B cell (primary cell): ENCODE measurements around the gene ABLIM3. TPM values are rescaled to one million over a fixed set of nuclear protein-coding genes. Genes with fewer than 3 reads are reported as not detected.

ENCODE experiments used
- ATAC-seq: fragments of 200-7000 bp; cut with Tn5 transposase; one replicate; pipeline ENCODE4 v1.10.0; 2021; ENCODE audit warnings: low read depth, mild to moderate bottlenecking, moderate number of reproducible peaks, moderate library complexity
- CTCF ChIA-PET: fragments of 350-600 bp; sonication (Branson Sonifier 250); formaldehyde crosslinking; loops from one replicate; lab custom pipeline; 2021; ENCODE audit warnings: antibody characterized with exemption, inconsistent platforms; lab: Charles Lee
- POLR2A ChIA-PET: fragments of 350-600 bp; sonication (Branson Sonifier 250); formaldehyde crosslinking; loops from one replicate; lab custom pipeline; 2021; ENCODE audit warnings: antibody characterized with exemption; lab: Charles Lee
- DNase-seq: peaks from one replicate; pipeline ENCODE4 v3.0.0; 2013
- H2AFZ ChIP-seq: 2 replicates; pipeline ENCODE4 v1.6.1; 2012; ENCODE audit warnings: mild to moderate bottlenecking, low read depth, low read length; ENCODE audit not compliant: insufficient read depth, poor library complexity, severe bottlenecking
- H3K27ac ChIP-seq, 2 donors: 1 replicate in 1 of 2; 2 replicates in 1 of 2; pipeline ENCODE4 v1.5.1; 2012 to 2013; ENCODE audit warnings: low read length in 2 of 2, mild to moderate bottlenecking in 2 of 2, moderate library complexity in 1 of 2
- H3K27me3 ChIP-seq, 4 experiments: fragments of 200-600 bp in 1 of 4; sonication (generic) in 1 of 4; replicated peaks in 1 of 4; 1 replicate in 2 of 4; 2 replicates in 2 of 4; pipeline versions ENCODE4 v1.6.1 to v1.7.0; 2013 to 2016; ENCODE audit warnings: low read length in 3 of 4, mild to moderate bottlenecking in 2 of 4, mixed read lengths in 1 of 4, moderate library complexity in 1 of 4; ENCODE audit not compliant: insufficient read depth in 4 of 4, control insufficient read depth in 3 of 4; ENCODE audit errors: control extremely low read depth in 1 of 4
- H3K36me3 ChIP-seq, 2 experiments: replicated peaks in 1 of 2; 1 replicate in 1 of 2; 2 replicates in 1 of 2; pipeline versions ENCODE4 v1.6.1 to v1.7.1; 2013; ENCODE audit warnings: low read length in 1 of 2; ENCODE audit not compliant: insufficient read depth in 2 of 2, control insufficient read depth in 1 of 2; ENCODE audit errors: control extremely low read depth in 1 of 2, extremely low read depth in 1 of 2
- H3K4me1 ChIP-seq, 2 donors: fragments of 200-600 bp in 1 of 2; sonication (generic) in 1 of 2; 1 replicate in 1 of 2; 2 replicates in 1 of 2; pipeline versions ENCODE4 v1.5.1 to v1.6.1; 2013 to 2017; ENCODE audit warnings: low read length in 2 of 2; ENCODE audit not compliant: control insufficient read depth in 2 of 2, insufficient read depth in 2 of 2
- H3K4me2 ChIP-seq: replicated peaks from 2 replicates; pipeline ENCODE3; 2012; ENCODE audit warnings: mild to moderate bottlenecking, low read depth, low read length; ENCODE audit not compliant: poor library complexity, severe bottlenecking
- H3K4me3 ChIP-seq, 5 experiments: fragments of 200-600 bp in 1 of 5; sonication (generic) in 1 of 5; 1 replicate in 3 of 5; 2 replicates in 2 of 5; pipeline versions ENCODE4 v1.5.1 to v1.7.0; 2011 to 2016; ENCODE audit warnings: low read length in 4 of 5, mild to moderate bottlenecking in 4 of 5, low read depth in 2 of 5, control low read depth in 1 of 5, moderate library complexity in 1 of 5; ENCODE audit not compliant: insufficient read depth in 1 of 5; ENCODE audit errors: control extremely low read depth in 1 of 5, extremely low read depth in 1 of 5
- H3K79me2 ChIP-seq: fragments of 200-600 bp; sonication (generic); one replicate; pipeline ENCODE4 v1.6.0; 2016; ENCODE audit warnings: low read length; ENCODE audit not compliant: control insufficient read depth, insufficient read depth
- H3K9ac ChIP-seq: fragments of 200-600 bp; sonication (generic); 2 replicates; pipeline ENCODE4 v1.6.1; 2017; ENCODE audit warnings: mild to moderate bottlenecking, low read length, moderate library complexity
- H3K9me3 ChIP-seq, 3 donors: one replicate each; pipeline versions ENCODE4 v1.6.1 to v1.7.1; 2013; ENCODE audit warnings: low read length in 2 of 3; ENCODE audit not compliant: control insufficient read depth in 2 of 3, insufficient read depth in 1 of 3; ENCODE audit errors: control extremely low read depth in 1 of 3
- H4K20me1 ChIP-seq: 2 replicates; pipeline ENCODE4 v1.6.0; 2012; ENCODE audit warnings: mild to moderate bottlenecking, low read length; ENCODE audit not compliant: insufficient read depth, control insufficient read depth, poor library complexity, severe bottlenecking
- H3K27ac Mint-ChIP-seq: one replicate; pipeline ENCODE4 v1.8.0; 2021; ENCODE audit warnings: mixed read lengths
- H3K27me3 Mint-ChIP-seq: one replicate; pipeline ENCODE4 v1.8.0; 2021; ENCODE audit warnings: mixed read lengths
- H3K4me1 Mint-ChIP-seq: one replicate; pipeline ENCODE4 v1.8.0; 2021; ENCODE audit warnings: mixed read lengths
- H3K4me3 Mint-ChIP-seq: one replicate; pipeline ENCODE4 v1.8.0; 2021; ENCODE audit warnings: mixed read lengths
- H3K9me3 Mint-ChIP-seq: one replicate; pipeline ENCODE4 v1.8.0; 2022; ENCODE audit warnings: mixed read lengths; ENCODE audit not compliant: insufficient read depth
- EZH2 ChIP-seq: IDR thresholded peaks from 2 replicates; pipeline ENCODE4 v1.6.1; 2012; ENCODE audit warnings: borderline replicate concordance, low read depth, mild to moderate bottlenecking, moderate library complexity, low read length; ENCODE audit not compliant: insufficient read depth, poor library complexity, severe bottlenecking
- WGBS: methylation state at CpG from one replicate; pipeline ENCODE4 v1.1.5; 2013; ENCODE audit warnings: missing lambda C conversion rate; ENCODE audit not compliant: insufficient coverage; 5-methylcytosine and 5-hydroxymethylcytosine counted together
- intact Hi-C: fragments of 100-400 bp; cut with micrococcal nuclease; formaldehyde crosslinking; loops from one replicate; pipeline ENCODE4 v1.10.0; 2022
- polyA plus RNA-seq: library from polyadenylated mRNA; depleted of rRNA; stranded (reverse); fragments of >200 nt; gene quantifications from 2 replicates; pipeline ENCODE4 v1.2.3, GENCODE V29; 2012
- total RNA-seq, 2 donors: library from RNA; stranded (reverse); fragments of 120-200 nt in 1 of 2; gene quantifications; 1 replicate in 1 of 2; 2 replicates in 1 of 2; pipeline versions ENCODE4 v1.2.3 to v1.2.4, GENCODE V29; 2013 to 2022
- TF ChIP-seq, protein P1 (sequence below): fragments of 200-600 bp; IDR thresholded peaks from one replicate; pipeline ENCODE4 v1.8.0; 2022; ENCODE audit warnings: antibody characterized with exemption, mild to moderate bottlenecking

ABLIM3 gene
- total and polyA plus RNA-seq, 2 donors (not counting 1 experiment from before 2014, with no cell fraction given): not detected

GRCh38 chr5:149242339-149242738 lies 101.0 kb downstream of the ABLIM3 start:
- ATAC-seq: no peak
- POLR2A ChIA-PET: no interaction called here

DNA sequence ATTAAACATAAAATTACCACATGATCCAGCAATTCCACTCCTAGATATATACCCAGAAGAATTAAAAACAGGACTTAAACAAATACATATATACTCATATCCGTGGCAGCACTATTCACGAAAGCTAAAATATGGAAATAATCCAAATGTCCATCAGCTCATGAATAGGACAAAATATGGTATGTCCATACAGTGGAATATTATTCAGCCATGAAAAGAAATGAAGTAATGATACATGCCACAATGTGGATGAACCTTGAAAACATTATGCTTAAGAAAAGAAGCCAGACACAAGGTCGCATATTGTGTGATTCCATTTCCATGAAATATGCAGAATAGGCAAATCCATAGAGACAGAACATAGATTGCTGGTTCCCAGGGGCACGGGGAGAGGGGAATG lies 105.6 kb downstream of the ABLIM3 start:
- ATAC-seq (no peak), DNase-seq (no peak)
- Histone ChIP-seq H3K36me3 (no peaks in the 10 kb centered on the region), H3K4me2 (no peak overlapping the region), H3K4me3 (no peak overlapping the region), H3K9ac (no peak overlapping the region), H2AFZ (no peak overlapping the region), H3K4me1 (no peaks in the 10 kb centered on the region), H3K9me3 (peaks cover 0 to 4% (median 0%) of the 10 kb centered on the region in 3 donors), H4K20me1 (no peaks in the 10 kb centered on the region), H3K79me2 (no peaks in the 10 kb centered on the region), H3K27me3 (peaks cover 0 to 9% (median 0%) of the 10 kb centered on the region in 4 experiments), H3K27ac (no peak overlapping the region)
- 83% methylated on average over 2 of the region's 4 CpGs for WGBS
- Mint-ChIP-seq H3K4me1 (no peaks in the 10 kb centered on the region), H3K27ac (no peak overlapping the region), H3K27me3 (peaks cover 33% of the 10 kb centered on the region), H3K9me3 (peaks cover 3% of the 10 kb centered on the region), H3K4me3 (no peak overlapping the region)
- CTCF ChIA-PET: no interaction called here
- TF ChIP-seq EZH2: no peak
- TF ChIP-seq, protein P1, sequence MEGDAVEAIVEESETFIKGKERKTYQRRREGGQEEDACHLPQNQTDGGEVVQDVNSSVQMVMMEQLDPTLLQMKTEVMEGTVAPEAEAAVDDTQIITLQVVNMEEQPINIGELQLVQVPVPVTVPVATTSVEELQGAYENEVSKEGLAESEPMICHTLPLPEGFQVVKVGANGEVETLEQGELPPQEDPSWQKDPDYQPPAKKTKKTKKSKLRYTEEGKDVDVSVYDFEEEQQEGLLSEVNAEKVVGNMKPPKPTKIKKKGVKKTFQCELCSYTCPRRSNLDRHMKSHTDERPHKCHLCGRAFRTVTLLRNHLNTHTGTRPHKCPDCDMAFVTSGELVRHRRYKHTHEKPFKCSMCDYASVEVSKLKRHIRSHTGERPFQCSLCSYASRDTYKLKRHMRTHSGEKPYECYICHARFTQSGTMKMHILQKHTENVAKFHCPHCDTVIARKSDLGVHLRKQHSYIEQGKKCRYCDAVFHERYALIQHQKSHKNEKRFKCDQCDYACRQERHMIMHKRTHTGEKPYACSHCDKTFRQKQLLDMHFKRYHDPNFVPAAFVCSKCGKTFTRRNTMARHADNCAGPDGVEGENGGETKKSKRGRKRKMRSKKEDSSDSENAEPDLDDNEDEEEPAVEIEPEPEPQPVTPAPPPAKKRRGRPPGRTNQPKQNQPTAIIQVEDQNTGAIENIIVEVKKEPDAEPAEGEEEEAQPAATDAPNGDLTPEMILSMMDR: no peak
- intact Hi-C loops: no loop called here
- POLR2A ChIA-PET: no interaction called here

More at GRCh38 chr5:149242339-149242738, 101.0 kb downstream of the ABLIM3 start:
- peaks cover 0 to 3% (median 0%) of the 10 kb centered on the region in 4 experiments for H3K27me3 ChIP-seq
- no peaks in the 10 kb centered on the region for H3K36me3 ChIP-seq
- H3K4me1 ChIP-seq: peaks cover 7 to 10% of the 10 kb centered on the region in 2 donors
- peaks cover 0 to 15% (median 0%) of the 10 kb centered on the region in 3 donors for H3K9me3 ChIP-seq
- H2AFZ ChIP-seq: no peak overlapping the region
- no peak overlapping the region for H3K4me2 ChIP-seq
- Mint-ChIP-seq H3K4me1 (peaks cover 10% of the 10 kb centered on the region), H3K9me3 (peaks cover 3% of the 10 kb centered on the region), H3K4me3 (no peak overlapping the region), H3K27ac (no peak overlapping the region), H3K27me3 (peaks cover 34% of the 10 kb centered on the region)
- H3K9ac ChIP-seq: no peak overlapping the region
- H3K4me3 ChIP-seq: no peak overlapping the region
- no peak for TF ChIP-seq EZH2
- H3K27ac ChIP-seq: no peak overlapping the region
- intact Hi-C loops: no loop called here
- H4K20me1 ChIP-seq: no peaks in the 10 kb centered on the region
- DNase-seq: no peak
- WGBS: no CpG with 5 or more reads among the region's 3 CpGs
- H3K79me2 ChIP-seq: no peaks in the 10 kb centered on the region
- CTCF ChIA-PET: no interaction called here
